Chondrocyte (in vitro differentiated cells): ENCODE results near the gene COL4A2. TPM values are rescaled to one million over a fixed set of nuclear protein-coding genes. Genes with fewer than 3 reads are reported as not detected.

ENCODE experiments used
- DNase-seq: peaks from one replicate; pipeline ENCODE4 v3.0.0; 2021; ENCODE audit warnings: mixed read lengths, low spot score
- H3K27ac Mint-ChIP-seq: one replicate; pipeline ENCODE4 v1.8.0; 2021; ENCODE audit warnings: mild to moderate bottlenecking, moderate library complexity, mixed read lengths; ENCODE audit not compliant: unreplicated experiment
- H3K27me3 Mint-ChIP-seq: 2 replicates; pipeline ENCODE4 v1.8.0; 2021; ENCODE audit warnings: low read depth, mixed read lengths
- H3K36me3 Mint-ChIP-seq: 2 replicates; pipeline ENCODE4 v1.8.0; 2021; ENCODE audit warnings: low read depth, mixed read lengths
- H3K4me1 Mint-ChIP-seq: 2 replicates; pipeline ENCODE4 v1.8.0; 2021; ENCODE audit warnings: low read depth, mild to moderate bottlenecking, mixed read lengths
- H3K4me3 Mint-ChIP-seq: one replicate; pipeline ENCODE4 v1.8.0; 2021; ENCODE audit warnings: mild to moderate bottlenecking, moderate library complexity, mixed read lengths; ENCODE audit not compliant: unreplicated experiment
- H3K9me3 Mint-ChIP-seq: 2 replicates; pipeline ENCODE4 v1.8.0; 2021; ENCODE audit warnings: low read depth, mixed read lengths
- CTCF ChIP-seq: fragments of 200-600 bp; sonication (generic); IDR thresholded peaks from 2 replicates; pipeline ENCODE4 v1.5.0; 2021; ENCODE audit warnings: antibody characterized with exemption, mild to moderate bottlenecking, moderate library complexity
- total RNA-seq: library from RNA; stranded (reverse); gene quantifications from 3 replicates; pipeline ENCODE4 v1.2.1, GENCODE V29; 2021

Gene COL4A2
- total RNA-seq, 1 donor from 2014 or later, result 2,366 TPM

GRCh38 chr13:110300090-110300815 lies 6.8 kb upstream of the COL4A2 start:
- Mint-ChIP-seq H3K4me3 (no peak overlapping the region), H3K27ac (peak overlapping the region; percentile 91), H3K9me3 (no peaks in the 10 kb centered on the region), H3K27me3 (no peaks in the 10 kb centered on the region), H3K4me1 (peaks cover 89% of the 10 kb centered on the region), H3K36me3 (peaks cover 39% of the 10 kb centered on the region)
- no peak for TF ChIP-seq CTCF
- DNase-seq, result no peak

GRCh38 chr13:110301083-110301482 lies 6.0 kb upstream of the COL4A2 start:
- Mint-ChIP-seq H3K27me3 (no peaks in the 10 kb centered on the region), H3K9me3 (no peaks in the 10 kb centered on the region), H3K27ac (peak overlapping the region; percentile 91), H3K36me3 (peaks cover 45% of the 10 kb centered on the region), H3K4me1 (peaks cover 81% of the 10 kb centered on the region), H3K4me3 (peak overlapping the region; percentile 94)
- DNase-seq, result no peak
- no peak for TF ChIP-seq CTCF

GRCh38 chr13:110301606-110302553 lies 5.2 kb upstream of the COL4A2 start:
- no peak for TF ChIP-seq CTCF
- Mint-ChIP-seq H3K4me3 (peak overlapping the region; percentile 94), H3K4me1 (peaks cover 73% of the 10 kb centered on the region), H3K27me3 (no peaks in the 10 kb centered on the region), H3K9me3 (no peaks in the 10 kb centered on the region), H3K27ac (peak overlapping the region; percentile 91), H3K36me3 (peaks cover 43% of the 10 kb centered on the region)
- no peak for DNase-seq

- DNase-seq, result no peak
- H3K27ac Mint-ChIP-seq, result peak overlapping the region; percentile 91
- H3K4me3 Mint-ChIP-seq, result peak overlapping the region; percentile 94
- peaks cover 43% of the 10 kb centered on the region for H3K36me3 Mint-ChIP-seq
- H3K4me1 Mint-ChIP-seq, result peaks cover 63% of the 10 kb centered on the region
- H3K27me3 Mint-ChIP-seq, result no peaks in the 10 kb centered on the region
- TF ChIP-seq CTCF, result no peak
- H3K9me3 Mint-ChIP-seq, result no peaks in the 10 kb centered on the region
Observed at GRCh38 chr13:110302997-110303396, 4.1 kb upstream of the COL4A2 start.

GRCh38 chr13:110303644-110304043 lies 3.4 kb upstream of the COL4A2 start:
- H3K36me3 Mint-ChIP-seq, result peaks cover 49% of the 10 kb centered on the region
- no peak for TF ChIP-seq CTCF
- peak overlapping the region; percentile 91 for H3K27ac Mint-ChIP-seq
- no peak for DNase-seq
- peaks cover 59% of the 10 kb centered on the region for H3K4me1 Mint-ChIP-seq
- peak overlapping the region; percentile 94 for H3K4me3 Mint-ChIP-seq
- H3K27me3 Mint-ChIP-seq, result no peaks in the 10 kb centered on the region
- no peaks in the 10 kb centered on the region for H3K9me3 Mint-ChIP-seq
